IMR-90 (cell line): ENCODE measurements around the gene PACC1. TPM values are rescaled to one million over a fixed set of nuclear protein-coding genes. Genes with fewer than 3 reads are reported as not detected.

Source experiments
- ATAC-seq: fragments of 200-7000 bp; cut with Tn5 transposase; 2 replicates; pipeline ENCODE4 v1.9.1; 2020; ENCODE audit warnings: low read depth, mild to moderate bottlenecking, moderate library complexity
- BruUV-seq: library from RNA; stranded (reverse); fragments of 400-500 nt; replicated peaks from 2 replicates; lab custom pipeline; 2021; lab: Mats Ljungman, UMichigan
- CTCF ChIA-PET: fragments of 300-600 bp; formaldehyde crosslinking; extraction: SDS; loops from one replicate; lab custom pipeline; 2021; ENCODE audit warnings: antibody characterized with exemption; lab: Yijun Ruan, JAX
- POLR2A ChIA-PET: fragments of 300-600 bp; sonication (Branson Sonifier 250); formaldehyde crosslinking; loops from one replicate; lab custom pipeline; 2022; ENCODE audit warnings: antibody characterized with exemption; ENCODE audit not compliant: unreplicated experiment; lab: Charles Lee
- DNase-seq: peaks from one replicate; pipeline ENCODE4 v3.0.0; 2013
- H2AFZ ChIP-seq: replicated peaks from 2 replicates; pipeline ENCODE3; 2013; ENCODE audit warnings: low read length, mild to moderate bottlenecking; ENCODE audit not compliant: poor library complexity
- H2AK5ac ChIP-seq: 2 replicates; pipeline ENCODE4 v1.6.1; 2013; ENCODE audit warnings: low read depth, low read length, inconsistent platforms
- H2AK9ac ChIP-seq: replicated peaks from 2 replicates; pipeline ENCODE3; 2013; ENCODE audit warnings: mild to moderate bottlenecking, low read depth, low read length, moderate library complexity; ENCODE audit not compliant: poor library complexity
- H2BK120ac ChIP-seq: 2 replicates; pipeline ENCODE4 v1.6.1; 2013; ENCODE audit warnings: low read depth, low read length, inconsistent platforms
- H2BK15ac ChIP-seq: 3 replicates; pipeline ENCODE4 v1.6.1; 2013; ENCODE audit warnings: low read depth, low read length, inconsistent platforms
- H2BK20ac ChIP-seq: 2 replicates; pipeline ENCODE4 v1.6.1; 2013; ENCODE audit warnings: low read depth, mild to moderate bottlenecking, inconsistent platforms, low read length, moderate library complexity
- H2BK5ac ChIP-seq: 2 replicates; pipeline ENCODE4 v1.6.1; 2013; ENCODE audit warnings: mild to moderate bottlenecking, low read depth, low read length, inconsistent platforms; ENCODE audit not compliant: poor library complexity, severe bottlenecking
- H3K14ac ChIP-seq: replicated peaks from 2 replicates; pipeline ENCODE4 v1.6.1; 2013; ENCODE audit warnings: low read depth, low read length, inconsistent platforms
- H3K18ac ChIP-seq: 2 replicates; pipeline ENCODE4 v1.6.1; 2013; ENCODE audit warnings: low read depth, low read length, control low read depth
- H3K23ac ChIP-seq: 2 replicates; pipeline ENCODE4 v1.6.1; 2013; ENCODE audit warnings: low read depth, low read length, inconsistent platforms
- H3K27ac ChIP-seq: 2 replicates; pipeline ENCODE4 v1.5.1; 2013; ENCODE audit warnings: mild to moderate bottlenecking, control low read depth, low read length; ENCODE audit not compliant: insufficient read depth
- H3K27me3 ChIP-seq: 2 replicates; pipeline ENCODE4 v1.6.1; 2013; ENCODE audit warnings: low read length; ENCODE audit not compliant: control insufficient read depth, insufficient read depth
- H3K36me3 ChIP-seq: 2 replicates; pipeline ENCODE4 v1.6.1; 2013; ENCODE audit warnings: low read length, mixed read lengths; ENCODE audit not compliant: control insufficient read depth, insufficient read depth
- H3K4ac ChIP-seq: 2 replicates; pipeline ENCODE4 v1.6.1; 2013; ENCODE audit warnings: low read depth, low read length, inconsistent platforms
- H3K4me1 ChIP-seq: 2 replicates; pipeline ENCODE4 v1.6.1; 2013; ENCODE audit warnings: low read length, mixed read lengths; ENCODE audit not compliant: control insufficient read depth, insufficient read depth
- H3K4me2 ChIP-seq: 2 replicates; pipeline ENCODE4 v1.6.1; 2013; ENCODE audit warnings: low read depth, mild to moderate bottlenecking, control low read depth, low read length, moderate library complexity
- H3K4me3 ChIP-seq: 2 replicates; pipeline ENCODE4 v1.5.1; 2013; ENCODE audit warnings: low read depth, mild to moderate bottlenecking, control low read depth, low read length, moderate library complexity; ENCODE audit not compliant: insufficient read depth
- H3K56ac ChIP-seq: 2 replicates; pipeline ENCODE4 v1.6.1; 2013; ENCODE audit warnings: low read length, inconsistent platforms; ENCODE audit not compliant: insufficient read depth; ENCODE audit errors: extremely low read depth
- H3K79me1 ChIP-seq, 2 experiments: 2 replicates each; pipeline ENCODE4 v1.6.1; 2013; ENCODE audit warnings: low read length in 2 of 2, inconsistent platforms in 1 of 2, low read depth in 1 of 2
- H3K9ac ChIP-seq: 2 replicates; pipeline ENCODE4 v1.6.1; 2013; ENCODE audit warnings: low read depth, low read length, control low read depth
- H3K9me1 ChIP-seq: 2 replicates; pipeline ENCODE4 v1.6.1; 2013; ENCODE audit warnings: low read length, inconsistent platforms; ENCODE audit not compliant: insufficient read depth
- H3K9me3 ChIP-seq: 2 replicates; pipeline ENCODE4 v1.6.1; 2013; ENCODE audit warnings: low read length; ENCODE audit not compliant: control insufficient read depth, insufficient read depth
- H4K20me1 ChIP-seq: 2 replicates; pipeline ENCODE4 v1.6.1; 2013; ENCODE audit warnings: low read length, inconsistent platforms; ENCODE audit not compliant: insufficient read depth
- H4K5ac ChIP-seq: 2 replicates; pipeline ENCODE4 v1.6.1; 2013; ENCODE audit warnings: mild to moderate bottlenecking, low read depth, low read length, control low read depth
- H4K8ac ChIP-seq, 2 experiments: 2 replicates each; pipeline ENCODE4 v1.6.1; 2013; ENCODE audit warnings: low read depth in 2 of 2, low read length in 2 of 2, control low read depth in 1 of 2, inconsistent platforms in 1 of 2
- H4K91ac ChIP-seq: 2 replicates; pipeline ENCODE4 v1.6.1; 2013; ENCODE audit warnings: low read depth, low read length, inconsistent platforms; ENCODE audit not compliant: insufficient read depth
- BHLHE40 ChIP-seq: fragments of 150-350 bp; IDR thresholded peaks from 2 replicates; pipeline ENCODE4 v1.6.1; 2016; ENCODE audit warnings: mild to moderate bottlenecking, low read depth, low read length
- CEBPB ChIP-seq: IDR thresholded peaks from 2 replicates; pipeline ENCODE4 v1.6.1; 2012; ENCODE audit warnings: low read depth, low read length, improper control_type of control experiment
- CHD1 ChIP-seq: IDR thresholded peaks from 2 replicates; pipeline ENCODE4 v1.6.1; 2012; ENCODE audit warnings: low read depth, low read length, improper control_type of control experiment
- FOS ChIP-seq: fragments of 150-350 bp; IDR thresholded peaks from 2 replicates; pipeline ENCODE4 v1.6.1; 2016; ENCODE audit warnings: low read depth, low read length
- MAZ ChIP-seq: IDR thresholded peaks from 2 replicates; pipeline ENCODE4 v1.6.1; 2012; ENCODE audit warnings: low read depth, mild to moderate bottlenecking, low read length, improper control_type of control experiment, moderate library complexity, borderline replicate concordance
- MXI1 ChIP-seq: IDR thresholded peaks from 2 replicates; pipeline ENCODE4 v1.6.1; 2012; ENCODE audit warnings: low read depth, mild to moderate bottlenecking, low read length, moderate library complexity, borderline replicate concordance
- RAD21 ChIP-seq: IDR thresholded peaks from 2 replicates; pipeline ENCODE4 v1.6.1; 2012; ENCODE audit warnings: low read length, improper control_type of control experiment
- RCOR1 ChIP-seq: IDR thresholded peaks from 2 replicates; pipeline ENCODE4 v1.6.1; 2012; ENCODE audit warnings: mild to moderate bottlenecking, low read length, improper control_type of control experiment; ENCODE audit not compliant: insufficient replicate concordance
- RFX5 ChIP-seq: IDR thresholded peaks from 2 replicates; pipeline ENCODE4 v1.8.0; 2012; ENCODE audit warnings: low read depth, mild to moderate bottlenecking, low read length, moderate library complexity
- USF2 ChIP-seq: fragments of 150-350 bp; IDR thresholded peaks from 2 replicates; pipeline ENCODE4 v1.6.1; 2017; ENCODE audit warnings: mild to moderate bottlenecking, antibody characterized with exemption, low read length, low read depth
- WGBS, 2 experiments: methylation state at CpG; one replicate each; pipeline versions ENCODE4 v1.1.5 to v1.1.7; 2013; ENCODE audit warnings: missing lambda C conversion rate in 2 of 2; ENCODE audit not compliant: insufficient read length in 1 of 2; ENCODE audit errors: extremely low coverage in 2 of 2; 5-methylcytosine and 5-hydroxymethylcytosine counted together
- dilution Hi-C: fragments of 300-500 bp; cut with HindIII; formaldehyde crosslinking; loops from one replicate; pipeline ENCODE4 v1.14.3; 2018; ENCODE audit warnings: low sequenced_read_pairs; ENCODE audit not compliant: unreplicated experiment
- in situ Hi-C: fragments of 300-500 bp; cut with MboI; formaldehyde crosslinking; loops from 3 replicates; pipeline ENCODE4 v1.14.3; 2019; ENCODE audit warnings: low sequenced_read_pairs, inconsistent platforms, mixed read lengths
- intact Hi-C: fragments of 100-400 bp; cut with micrococcal nuclease; formaldehyde crosslinking; loops from 2 replicates; pipeline ENCODE4 v1.10.0; 2022
- polyA plus RNA-seq, 3 experiments: library from polyadenylated mRNA; depleted of rRNA; stranded (reverse); fragments of >200 nt; gene quantifications; 2 replicates each; pipeline ENCODE4 v1.2.3, GENCODE V29; 2012; ENCODE audit warnings: low replicate concordance in 1 of 3
- total RNA-seq: library from RNA; depleted of rRNA; stranded (reverse); fragments of >200 nt; gene quantifications from 2 replicates; pipeline ENCODE4 v1.2.3, GENCODE V29; 2012
- TF ChIP-seq, protein P1 (sequence below): fragments of 150-350 bp; IDR thresholded peaks from 2 replicates; pipeline ENCODE4 v1.6.1; 2016; ENCODE audit warnings: low read depth, mild to moderate bottlenecking, low read length, moderate library complexity, borderline replicate concordance

PACC1 gene
- total and polyA plus RNA-seq, 2 of the 4 experiments (the other 2 are of a cell fraction): 8.6 to 13.4 TPM

DNA sequence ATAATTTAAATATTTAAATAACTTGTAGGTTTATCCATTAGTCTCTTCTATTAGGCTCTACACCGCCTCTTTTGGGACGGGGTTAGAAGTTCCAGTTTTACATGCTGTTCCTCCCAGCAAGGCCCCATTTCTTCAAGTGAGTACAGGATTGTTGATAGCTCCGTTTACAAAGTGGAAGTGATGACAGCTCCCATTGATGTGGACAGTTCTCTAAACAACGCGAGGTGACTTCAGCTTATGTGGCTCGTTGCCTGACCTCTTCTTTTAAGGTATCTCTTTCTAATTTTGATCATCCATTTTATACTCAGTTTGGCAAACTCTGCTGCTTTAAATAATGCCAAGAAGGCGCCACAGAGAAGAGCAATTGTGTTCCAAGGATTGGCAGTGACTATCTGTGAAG, 49.7 kb downstream of the PACC1 start:
- H3K18ac ChIP-seq: no peak overlapping the region
- no peak overlapping the region for H4K5ac ChIP-seq
- CTCF ChIA-PET: interaction anchor here (1.0 to 5.3 kb wide), 4 partner anchors 9 to 303 kb away, joined by 4 to 32 read pairs (median 8); no protein-coding TSS in a partner anchor
- no peak for ATAC-seq
- no peak overlapping the region for H3K56ac ChIP-seq
- H3K27ac ChIP-seq: no peak overlapping the region
- H4K8ac ChIP-seq: no peak overlapping the region
- H2BK120ac ChIP-seq: no peak overlapping the region
- H3K14ac ChIP-seq: no peak overlapping the region
- no peak overlapping the region for H4K91ac ChIP-seq
- H2BK5ac ChIP-seq: no peak overlapping the region
- no peak overlapping the region for H2AFZ ChIP-seq
- intact Hi-C loops (no loop called here), in situ Hi-C loops (loop anchor here (5.0 to 25.0 kb wide), 2 partner anchors 293 to 678 kb away; partner anchors contain the start of gene NEK2), dilution Hi-C loops (no loop called here)
- H3K4me3 ChIP-seq: no peak overlapping the region
- no peak overlapping the region for H3K23ac ChIP-seq
- H2BK15ac ChIP-seq: no peak overlapping the region
- 0 out of 2 replicates have a peak, but pooled peaks cover 4% of the 10 kb centered on the region for H3K9me1 ChIP-seq
- no peaks in the 10 kb centered on the region for H3K27me3 ChIP-seq
- TF ChIP-seq MXI1 (no peak), RAD21 (no peak), BHLHE40 (no peak), CEBPB (no peak), CHD1 (no peak), RFX5 (no peak), FOS (no peak), MAZ (no peak), RCOR1 (no peak), USF2 (no peak)
- TF ChIP-seq, protein P1, sequence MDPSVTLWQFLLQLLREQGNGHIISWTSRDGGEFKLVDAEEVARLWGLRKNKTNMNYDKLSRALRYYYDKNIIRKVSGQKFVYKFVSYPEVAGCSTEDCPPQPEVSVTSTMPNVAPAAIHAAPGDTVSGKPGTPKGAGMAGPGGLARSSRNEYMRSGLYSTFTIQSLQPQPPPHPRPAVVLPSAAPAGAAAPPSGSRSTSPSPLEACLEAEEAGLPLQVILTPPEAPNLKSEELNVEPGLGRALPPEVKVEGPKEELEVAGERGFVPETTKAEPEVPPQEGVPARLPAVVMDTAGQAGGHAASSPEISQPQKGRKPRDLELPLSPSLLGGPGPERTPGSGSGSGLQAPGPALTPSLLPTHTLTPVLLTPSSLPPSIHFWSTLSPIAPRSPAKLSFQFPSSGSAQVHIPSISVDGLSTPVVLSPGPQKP: no peak
- H3K79me1 ChIP-seq: peaks cover 0 to 11% of the 10 kb centered on the region in 2 experiments; a peak in 1 of 4 replicates
- POLR2A ChIA-PET: no interaction called here
- peaks cover 9% of the 10 kb centered on the region for H3K36me3 ChIP-seq
- H3K4ac ChIP-seq: no peak overlapping the region
- no peak overlapping the region for H3K4me2 ChIP-seq
- peak; percentile 16 for DNase-seq
- H3K9ac ChIP-seq: no peak overlapping the region
- H4K20me1 ChIP-seq: 0 out of 2 replicates have a peak, but pooled peaks cover 6% of the 10 kb centered on the region
- H3K4me1 ChIP-seq: no peaks in the 10 kb centered on the region
- H2BK20ac ChIP-seq: no peak overlapping the region
- H3K9me3 ChIP-seq: no peaks in the 10 kb centered on the region
- H2AK5ac ChIP-seq: no peak overlapping the region
- no TSS peak for BruUV-seq
- WGBS, 2 experiments: 27% methylated on average over 3 of the region's 7 CpGs; no CpG with 5 or more reads in 1 of the 2 experiments
- no peak overlapping the region for H2AK9ac ChIP-seq
